Activated CD4-positive, alpha-beta T cell treated with anti-CD3 and anti-CD28 coated beads for 48 hours (primary cell): ENCODE measurements around the gene SEPHS1.
"Not testable (repeated sequence)": the region's sequence is repeated elsewhere in the genome, so short reads cannot be mapped to it uniquely, and the experiment has no call there.

Experiments used
- DNase-seq: peaks from one replicate; pipeline ENCODE4 v3.0.0-alpha.2; 2020

SEPHS1 gene, protein sequence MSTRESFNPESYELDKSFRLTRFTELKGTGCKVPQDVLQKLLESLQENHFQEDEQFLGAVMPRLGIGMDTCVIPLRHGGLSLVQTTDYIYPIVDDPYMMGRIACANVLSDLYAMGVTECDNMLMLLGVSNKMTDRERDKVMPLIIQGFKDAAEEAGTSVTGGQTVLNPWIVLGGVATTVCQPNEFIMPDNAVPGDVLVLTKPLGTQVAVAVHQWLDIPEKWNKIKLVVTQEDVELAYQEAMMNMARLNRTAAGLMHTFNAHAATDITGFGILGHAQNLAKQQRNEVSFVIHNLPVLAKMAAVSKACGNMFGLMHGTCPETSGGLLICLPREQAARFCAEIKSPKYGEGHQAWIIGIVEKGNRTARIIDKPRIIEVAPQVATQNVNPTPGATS

GRCh38 chr10:13348216-13349017, at the start of gene SEPHS1:
SEPHS1 (minus strand) TSS chr10:13348293; CDS start chr10:13344950, 3,343 bp downstream.
- peak; percentile 89 for DNase-seq

DNA sequence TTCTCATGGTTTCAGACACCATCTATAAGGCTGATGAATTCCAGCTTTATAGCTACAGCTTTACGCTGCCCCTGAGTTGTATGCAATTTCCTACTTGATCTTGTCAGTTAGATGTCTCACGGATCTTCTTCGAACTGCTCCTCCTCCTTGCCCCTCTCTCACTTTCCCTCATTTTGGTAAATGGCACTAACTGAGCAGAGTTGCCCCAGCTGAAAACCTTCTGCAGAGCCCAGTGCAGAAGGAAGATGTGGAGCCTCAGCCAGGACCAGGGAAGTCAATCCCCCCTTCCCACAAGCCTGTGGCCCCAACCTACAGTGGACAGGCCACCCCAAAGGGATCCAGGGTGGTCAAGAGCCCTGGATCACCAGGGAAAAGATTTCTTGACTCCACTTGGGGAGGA, 49.0 kb upstream of the SEPHS1 start:
- DNase-seq: no peak

DNA sequence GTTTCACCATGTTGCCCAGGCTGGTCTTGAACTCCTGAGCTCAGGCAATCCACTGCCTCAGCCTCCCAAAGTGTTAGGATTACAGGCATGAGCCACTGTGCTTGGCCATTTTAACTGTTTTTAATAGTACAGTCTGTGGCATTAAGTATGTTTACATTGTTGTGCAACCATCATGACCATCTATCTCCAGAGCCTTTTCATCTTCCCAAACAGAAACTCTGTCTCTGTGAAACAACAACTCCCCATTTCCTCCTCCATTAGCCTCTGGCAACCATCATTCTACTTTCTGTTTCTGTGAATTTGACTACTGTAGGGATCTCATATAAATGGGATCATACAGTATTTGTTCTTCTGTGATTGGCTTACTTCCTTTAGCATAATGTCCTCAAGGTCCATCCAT, 48.3 kb upstream of the SEPHS1 start:
- DNase-seq: no peak

DNA sequence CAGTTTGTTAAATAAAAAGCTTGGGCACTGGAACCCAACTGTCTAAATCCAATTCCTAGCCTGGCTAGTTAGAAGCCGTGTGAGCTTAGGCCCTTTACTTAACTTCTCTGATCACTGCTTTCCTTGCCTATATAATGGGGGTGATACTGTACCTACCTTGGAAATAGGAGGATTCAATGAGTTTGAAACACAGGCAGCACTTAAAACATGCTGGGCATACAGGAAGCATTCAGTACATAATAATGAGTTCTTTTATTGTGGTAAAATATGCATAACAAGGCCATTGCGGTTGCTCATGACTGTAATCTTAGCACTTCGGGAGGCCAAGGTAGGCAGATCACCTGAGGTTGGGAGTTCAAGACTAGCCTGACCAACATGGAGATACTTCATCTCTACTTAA, 47.4 kb upstream of the SEPHS1 start:
- no peak for DNase-seq

DNA sequence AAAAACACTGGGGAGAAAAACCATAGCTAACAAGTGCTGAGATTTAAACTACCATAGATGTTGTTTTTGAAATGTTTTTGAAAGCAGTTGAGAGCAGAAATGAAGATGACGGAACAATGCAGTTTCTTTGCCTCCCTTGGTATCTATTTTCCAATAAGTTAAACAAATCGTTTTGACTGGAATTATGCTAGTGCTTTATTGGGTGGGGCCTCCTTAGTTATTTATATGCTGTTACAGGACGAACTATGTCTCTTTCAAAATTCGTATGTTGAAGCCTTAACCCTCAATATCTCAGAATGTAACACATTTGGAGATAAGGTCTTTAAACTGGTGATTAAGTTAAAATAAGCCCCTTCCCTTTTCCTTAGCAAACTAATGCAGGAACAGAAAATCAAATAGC, 45.5 kb upstream of the SEPHS1 start:
- DNase-seq: no peak

GRCh38 chr10:13392701-13393100, 44.6 kb upstream of the SEPHS1 start:
- DNase-seq: no peak

GRCh38 chr10:13390604-13391522, 42.8 kb upstream of the SEPHS1 start:
- DNase-seq: no peak

DNA sequence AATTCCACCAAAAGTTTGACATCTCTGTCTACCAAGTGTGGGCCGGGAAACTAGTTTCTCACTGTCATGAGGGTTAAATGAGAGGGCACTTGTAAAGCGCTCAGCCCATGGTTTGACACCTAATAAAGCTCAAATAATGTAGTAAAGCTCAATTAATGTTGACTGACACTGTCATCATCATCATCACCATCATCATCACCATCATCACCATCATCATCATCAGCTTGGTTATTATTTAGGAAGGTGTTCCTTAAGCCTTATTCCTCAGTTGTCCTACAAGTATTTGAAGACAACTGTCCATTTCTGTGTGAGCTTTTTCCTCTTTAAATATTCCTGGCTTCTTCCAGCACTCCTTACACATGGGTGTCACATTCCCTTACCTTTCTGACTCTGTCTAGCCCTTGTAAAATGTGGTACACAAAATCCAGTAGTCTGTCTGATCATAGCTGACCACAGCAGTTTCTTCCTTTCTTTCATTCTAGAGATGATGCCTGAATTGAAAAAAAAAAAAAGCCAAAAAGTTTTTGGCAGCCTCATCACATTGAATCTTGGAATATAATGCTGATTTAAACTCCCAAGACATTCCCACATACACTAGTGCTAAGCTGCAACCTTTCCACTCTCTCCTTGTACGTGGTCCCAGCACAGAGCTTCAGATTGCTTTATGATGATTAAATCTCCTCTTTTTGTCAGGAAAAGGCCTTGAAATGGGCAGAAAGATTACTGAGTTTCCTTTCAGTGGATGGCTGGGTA, 40.6 kb upstream of the SEPHS1 start:
- DNase-seq: no peak

DNA sequence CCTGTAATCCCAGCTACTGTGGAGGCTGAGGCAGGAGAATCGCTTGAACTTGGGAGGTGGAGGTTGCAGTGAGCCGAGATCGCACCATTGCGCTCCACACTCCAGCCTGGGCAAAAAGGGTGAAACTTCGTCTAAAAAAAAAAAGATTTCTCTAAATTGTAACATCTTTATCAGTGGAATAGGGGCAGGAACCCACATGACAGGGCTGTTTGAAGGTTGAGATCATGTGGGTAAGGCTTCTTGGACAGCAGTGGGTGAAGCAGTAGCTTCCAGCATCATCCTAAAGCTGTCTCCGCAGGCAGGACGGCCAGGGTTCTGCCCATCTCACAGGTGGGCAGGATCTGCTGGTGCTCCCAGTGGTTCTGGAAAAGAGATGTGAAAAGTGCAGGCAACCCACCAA, 37.9 kb upstream of the SEPHS1 start:
- DNase-seq: no peak

GRCh38 chr10:13383399-13383761, 35.3 kb upstream of the SEPHS1 start:
- no peak for DNase-seq

GRCh38 chr10:13382703-13383398, 34.8 kb upstream of the SEPHS1 start:
- no peak for DNase-seq

GRCh38 chr10:13379061-13379460, 31.0 kb upstream of the SEPHS1 start:
- DNase-seq: not testable (repeated sequence)

DNA sequence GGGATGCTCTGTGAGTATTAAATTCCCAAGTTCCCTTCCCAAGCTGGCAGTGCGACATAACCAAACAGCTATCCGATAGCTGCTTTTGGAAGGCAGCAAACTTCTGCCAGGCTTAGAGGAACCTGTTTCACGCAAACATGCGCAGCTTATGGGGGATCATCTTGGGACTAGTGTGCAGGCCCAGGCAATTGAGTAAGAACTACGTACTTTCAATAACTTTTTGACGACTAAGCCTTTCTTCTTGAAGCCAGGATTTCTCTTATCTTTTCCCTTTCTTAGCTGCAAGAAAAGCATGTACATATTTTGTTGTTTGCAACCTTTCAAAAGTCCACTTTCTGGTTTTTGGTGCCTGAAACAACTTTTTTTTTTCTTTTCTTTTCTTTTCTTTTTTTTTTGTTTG, 28.7 kb upstream of the SEPHS1 start:
- DNase-seq: no peak

DNA sequence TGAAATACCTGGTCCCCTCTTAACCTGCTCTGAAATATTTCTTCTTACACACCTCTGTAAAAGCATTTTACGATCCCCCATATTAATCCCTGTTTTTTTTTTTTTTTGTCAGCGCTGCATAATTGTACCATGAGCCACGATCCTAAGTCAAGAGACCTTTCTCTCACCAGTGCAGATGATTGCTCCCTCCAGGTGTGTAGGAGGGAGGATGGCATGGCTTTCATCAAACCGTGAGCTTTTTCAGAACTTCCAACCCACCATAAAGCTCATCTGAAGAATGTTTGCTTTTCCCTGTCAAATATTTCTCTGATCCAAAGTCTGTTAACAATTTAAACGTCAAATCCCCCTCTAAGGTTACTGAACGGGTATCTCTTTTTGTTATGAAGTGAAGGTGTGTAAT, 28.2 kb upstream of the SEPHS1 start:
- no peak for DNase-seq

DNA sequence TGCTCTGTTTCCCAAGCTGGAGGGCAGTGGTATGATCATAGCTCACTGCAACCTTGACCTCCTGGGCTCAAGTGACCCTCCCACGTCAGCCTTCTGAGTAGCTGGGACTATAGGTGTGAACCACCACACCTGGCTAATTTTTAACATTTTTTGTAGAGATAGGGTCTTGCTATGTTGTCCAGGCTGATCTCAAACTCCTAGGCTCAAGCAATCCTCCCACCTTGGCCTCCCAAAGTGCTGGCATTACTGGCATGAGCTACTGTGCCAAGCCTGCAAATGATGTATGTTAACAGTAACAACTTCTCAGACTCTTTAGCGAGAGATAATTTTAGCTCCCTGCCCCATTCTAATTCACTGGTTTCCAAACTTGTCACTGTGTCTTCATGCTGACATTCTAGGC, 27.7 kb upstream of the SEPHS1 start:
- no peak for DNase-seq

- no peak for DNase-seq
These were observed 25.6 kb upstream of the SEPHS1 start for GRCh38 chr10:13373644-13374043.

- DNase-seq: no peak
These were observed 24.4 kb upstream of the SEPHS1 start for GRCh38 chr10:13372524-13372923.

GRCh38 chr10:13371897-13372470, 23.9 kb upstream of the SEPHS1 start:
- peak; percentile 78 for DNase-seq

GRCh38 chr10:13366891-13367290, 18.8 kb upstream of the SEPHS1 start:
- DNase-seq: no peak

DNA sequence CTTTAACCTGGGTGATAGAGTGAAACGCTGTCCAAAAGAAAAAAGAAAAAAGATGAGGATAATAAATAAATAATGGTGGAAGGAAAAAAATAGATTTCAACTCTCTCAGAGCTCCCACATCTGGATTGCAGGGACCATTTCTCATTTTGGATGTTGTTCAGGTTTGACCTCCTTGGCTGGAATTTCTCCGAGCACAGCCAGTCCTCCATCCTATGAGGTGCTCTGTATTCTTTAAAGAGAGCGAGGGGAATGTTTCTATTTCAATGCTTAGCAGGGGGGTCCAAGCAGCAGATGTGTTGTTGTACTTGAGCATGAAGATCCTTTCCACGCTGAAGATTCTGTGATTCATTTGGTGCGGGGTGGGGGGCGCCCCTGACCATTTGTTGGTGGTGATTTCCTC, 17.7 kb upstream of the SEPHS1 start:
- no peak for DNase-seq

GRCh38 chr10:13365243-13365642, 17.1 kb upstream of the SEPHS1 start:
- no peak for DNase-seq
